ENCODE results near the gene AKT1.

DNA sequence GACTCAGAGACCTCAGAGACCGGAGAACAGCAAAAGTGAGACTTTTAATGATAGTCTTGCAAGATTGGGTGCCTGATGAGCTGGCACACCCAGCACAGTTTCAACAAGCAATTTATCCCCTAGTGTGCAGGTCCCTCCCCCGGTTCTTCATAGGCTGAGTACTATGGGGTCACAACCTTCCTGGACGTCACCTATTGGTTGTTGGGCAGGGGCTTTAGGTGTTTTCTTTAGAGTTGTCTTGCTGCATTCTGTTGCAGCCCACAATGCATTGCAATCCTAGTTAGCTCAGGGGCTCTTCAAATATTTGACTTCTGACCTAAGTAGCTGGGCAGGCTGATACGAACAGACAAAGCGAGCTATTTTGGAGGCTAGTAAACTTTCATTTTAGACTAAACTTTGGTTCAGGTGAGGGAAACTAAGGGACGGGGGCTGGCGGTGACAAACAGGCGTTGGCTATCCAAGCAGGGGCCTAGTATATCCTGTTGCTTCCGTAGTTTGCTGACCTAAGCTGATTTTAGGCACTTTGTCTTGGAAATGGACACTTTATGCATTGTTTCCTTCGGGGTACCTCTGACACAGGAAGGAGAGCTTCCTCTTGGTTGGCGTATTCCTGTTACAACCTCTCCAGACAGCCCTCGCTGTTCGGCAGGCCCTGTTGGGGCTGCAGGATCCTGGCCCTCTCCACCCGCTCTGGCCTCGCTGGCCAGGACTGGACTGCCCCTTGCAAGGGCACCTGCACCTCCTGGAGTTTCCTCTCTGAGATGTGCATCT lies 28.5 kb downstream of the AKT1 start:
- TF ChIP-seq, protein P1, sequence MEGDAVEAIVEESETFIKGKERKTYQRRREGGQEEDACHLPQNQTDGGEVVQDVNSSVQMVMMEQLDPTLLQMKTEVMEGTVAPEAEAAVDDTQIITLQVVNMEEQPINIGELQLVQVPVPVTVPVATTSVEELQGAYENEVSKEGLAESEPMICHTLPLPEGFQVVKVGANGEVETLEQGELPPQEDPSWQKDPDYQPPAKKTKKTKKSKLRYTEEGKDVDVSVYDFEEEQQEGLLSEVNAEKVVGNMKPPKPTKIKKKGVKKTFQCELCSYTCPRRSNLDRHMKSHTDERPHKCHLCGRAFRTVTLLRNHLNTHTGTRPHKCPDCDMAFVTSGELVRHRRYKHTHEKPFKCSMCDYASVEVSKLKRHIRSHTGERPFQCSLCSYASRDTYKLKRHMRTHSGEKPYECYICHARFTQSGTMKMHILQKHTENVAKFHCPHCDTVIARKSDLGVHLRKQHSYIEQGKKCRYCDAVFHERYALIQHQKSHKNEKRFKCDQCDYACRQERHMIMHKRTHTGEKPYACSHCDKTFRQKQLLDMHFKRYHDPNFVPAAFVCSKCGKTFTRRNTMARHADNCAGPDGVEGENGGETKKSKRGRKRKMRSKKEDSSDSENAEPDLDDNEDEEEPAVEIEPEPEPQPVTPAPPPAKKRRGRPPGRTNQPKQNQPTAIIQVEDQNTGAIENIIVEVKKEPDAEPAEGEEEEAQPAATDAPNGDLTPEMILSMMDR (IDR thresholded peaks at IDR 0.05; ENCODE audit: insufficient read depth, low read depth, low read length): no peak
- no peak for TF ChIP-seq EZH2 (IDR thresholded peaks at IDR 0.05; ENCODE audit: insufficient read depth, low read length)
